OCI-LY3 (cell line): ENCODE data around the gene ACTL10.

Experiments
- H2AFZ ChIP-seq: fragments of 200-600, 300-600 bp; shearing (Covaris generic); 2 replicates; pipeline ENCODE4 v1.6.0; 2014; ENCODE audit warnings: antibody characterized with exemption, low read depth, low read length
- H3K27ac ChIP-seq: fragments of 200-600, 300-600 bp; sonication (generic); 2 replicates; pipeline ENCODE4 v1.5.1; 2014; ENCODE audit warnings: mild to moderate bottlenecking, low read length, moderate library complexity, mixed read lengths
- H3K27me3 ChIP-seq: fragments of 200-600, 300-600 bp; sonication (generic); 2 replicates; pipeline ENCODE4 v1.6.1; 2014; ENCODE audit warnings: low read depth, low read length, mixed read lengths
- H3K36me3 ChIP-seq: fragments of 200-600, 300-600 bp; sonication (generic); replicated peaks from 2 replicates; pipeline ENCODE3; 2014; ENCODE audit warnings: low read depth, low read length, mixed read lengths
- H3K4me1 ChIP-seq: fragments of 300-600, 200-600 bp; sonication (generic); 2 replicates; pipeline ENCODE4 v1.6.1; 2014; ENCODE audit warnings: low read length, mixed read lengths
- H3K4me2 ChIP-seq: fragments of 200-600, 300-600 bp; sonication (generic); 2 replicates; pipeline ENCODE4 v1.6.1; 2014; ENCODE audit warnings: low read length, mixed read lengths
- H3K4me3 ChIP-seq: fragments of 300-600, 200-600 bp; sonication (generic); 2 replicates; pipeline ENCODE4 v1.5.1; 2014; ENCODE audit warnings: antibody characterized with exemption, mild to moderate bottlenecking, low read length, moderate library complexity
- H3K79me2 ChIP-seq: fragments of 300-600, 200-600 bp; shearing (Covaris generic); 2 replicates; pipeline ENCODE4 v1.6.1; 2014; ENCODE audit warnings: mild to moderate bottlenecking, low read length, mixed read lengths
- H3K9ac ChIP-seq: fragments of 300-600, 200-600 bp; shearing (Covaris generic); 2 replicates; pipeline ENCODE4 v1.6.0; 2014; ENCODE audit warnings: mild to moderate bottlenecking, low read length, moderate library complexity
- H3K9me3 ChIP-seq: fragments of 200-600, 300-600 bp; shearing (Covaris generic); 2 replicates; pipeline ENCODE4 v1.6.1; 2014; ENCODE audit warnings: low read length, mixed read lengths; ENCODE audit not compliant: insufficient read depth
- H4K20me1 ChIP-seq: fragments of 200-600, 300-600 bp; sonication (generic); 2 replicates; pipeline ENCODE4 v1.6.1; 2016; ENCODE audit warnings: low read length, mixed read lengths; ENCODE audit not compliant: insufficient read depth
- CTCF ChIP-seq: fragments of 200-600, 300-600 bp; sonication (generic); IDR thresholded peaks from 2 replicates; pipeline ENCODE4 v1.5.1; 2014; ENCODE audit warnings: antibody characterized with exemption, low read length, low read depth
- EZH2phosphoT487 ChIP-seq: fragments of 200-600 bp; shearing (Covaris generic); IDR thresholded peaks from 2 replicates; pipeline ENCODE4 v1.6.1; 2018; ENCODE audit warnings: antibody characterized with exemption, mixed run types, low read depth

The ACTL10 gene

GRCh38 chr20:33674294-33675135 is 7.8 kb downstream of the ACTL10 start, which contains the start of gene NECAB3:
TSS of gene NECAB3 (minus strand) at chr20:33674428. CDS start at chr20:33674352, 76 bp downstream.
- Histone ChIP-seq H3K4me2 (peak within 1 kb of the TSS; percentile 83), H3K36me3 (peaks cover 31% of the 10 kb centered on the region), H4K20me1 (peaks cover 44% of the 10 kb centered on the region), H3K9me3 (no peaks in the 10 kb centered on the region), H3K4me1 (peaks cover 16% of the 10 kb centered on the region), H3K27ac (no peak within 1 kb of the TSS), H3K79me2 (no peaks in the 10 kb centered on the region), H2AFZ (no peak within 1 kb of the TSS), H3K4me3 (peak within 1 kb of the TSS; percentile 77), H3K9ac (peak within 1 kb of the TSS; percentile 69), H3K27me3 (no peaks in the 10 kb centered on the region)
- TF ChIP-seq EZH2phosphoT487 (no peak), CTCF (no peak)

GRCh38 chr20:33675136-33675959 is 8.6 kb downstream of the ACTL10 start:
- Histone ChIP-seq H2AFZ (no peak overlapping the region), H3K4me3 (peak overlapping the region; percentile 77)

GRCh38 chr20:33676121-33676520 is 9.4 kb downstream of the ACTL10 start:
- Histone ChIP-seq H4K20me1 (peaks cover 60% of the 10 kb centered on the region), H3K27ac (no peak overlapping the region), H3K36me3 (peaks cover 41% of the 10 kb centered on the region), H3K4me3 (no peak overlapping the region), H3K27me3 (no peaks in the 10 kb centered on the region), H3K4me1 (peaks cover 16% of the 10 kb centered on the region), H2AFZ (no peak overlapping the region), H3K4me2 (no peak overlapping the region), H3K9me3 (no peaks in the 10 kb centered on the region), H3K9ac (no peak overlapping the region), H3K79me2 (peaks cover 15% of the 10 kb centered on the region)
- TF ChIP-seq CTCF (no peak), EZH2phosphoT487 (no peak)

More at GRCh38 chr20:33675136-33675959, 8.6 kb downstream of the ACTL10 start:
- no peak for TF ChIP-seq CTCF
- TF ChIP-seq EZH2phosphoT487: no peak
- peaks cover 16% of the 10 kb centered on the region for H3K4me1 ChIP-seq
- no peaks in the 10 kb centered on the region for H3K27me3 ChIP-seq
- H3K79me2 ChIP-seq: peaks cover 7% of the 10 kb centered on the region
- H3K36me3 ChIP-seq: peaks cover 37% of the 10 kb centered on the region
- no peak overlapping the region for H3K27ac ChIP-seq
- no peak overlapping the region for H3K9ac ChIP-seq
- no peaks in the 10 kb centered on the region for H3K9me3 ChIP-seq
- peak overlapping the region; percentile 67 for H3K4me2 ChIP-seq
- peaks cover 52% of the 10 kb centered on the region for H4K20me1 ChIP-seq
